Stimulated activated CD8-positive, alpha-beta memory T cell treated with anti-CD3 and anti-CD28 coated beads, Interleukin-12 subunit alpha, Interleukin-12 subunit beta, amount 100 ng/mL, for 24 hours (primary cell): ENCODE data around the gene LAP3.

Source experiments
- DNase-seq: peaks from one replicate; pipeline ENCODE4 v3.0.0-alpha.2; 2020; ENCODE audit errors: extremely low read depth

Gene LAP3

DNA sequence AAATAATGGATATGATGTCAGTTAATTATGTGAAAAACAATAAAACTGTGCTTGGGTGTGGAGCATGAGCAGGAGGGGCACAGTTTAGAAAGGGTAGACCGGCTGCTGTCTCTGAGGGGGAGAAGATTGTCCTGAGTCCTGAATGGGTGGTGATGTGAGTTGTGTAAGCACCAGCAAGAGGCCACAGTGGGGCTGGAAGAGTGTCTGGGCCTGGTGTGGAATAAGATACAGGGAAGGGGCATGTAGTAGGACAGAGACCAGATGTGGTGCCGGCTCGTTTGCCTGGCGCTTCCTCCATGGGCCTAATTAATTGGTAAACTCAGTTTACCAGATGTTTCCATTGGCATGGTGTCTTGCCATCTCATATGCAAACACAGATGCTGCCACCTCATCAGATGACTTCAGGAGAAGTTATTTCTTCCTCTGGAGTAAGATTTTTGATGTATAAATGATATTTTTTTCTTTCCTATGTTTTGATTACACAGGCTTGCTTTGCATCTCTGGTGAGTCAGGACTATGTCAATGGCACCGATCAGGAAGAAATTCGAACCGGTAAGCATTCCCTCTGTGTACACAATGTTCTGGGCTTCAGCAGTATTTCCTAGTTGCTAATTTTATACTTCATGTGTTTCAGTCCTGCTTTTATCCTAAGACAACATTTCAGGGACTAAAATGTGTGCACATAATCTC, 42.6 kb downstream of the LAP3 start:
- DNase-seq: no peak

DNA sequence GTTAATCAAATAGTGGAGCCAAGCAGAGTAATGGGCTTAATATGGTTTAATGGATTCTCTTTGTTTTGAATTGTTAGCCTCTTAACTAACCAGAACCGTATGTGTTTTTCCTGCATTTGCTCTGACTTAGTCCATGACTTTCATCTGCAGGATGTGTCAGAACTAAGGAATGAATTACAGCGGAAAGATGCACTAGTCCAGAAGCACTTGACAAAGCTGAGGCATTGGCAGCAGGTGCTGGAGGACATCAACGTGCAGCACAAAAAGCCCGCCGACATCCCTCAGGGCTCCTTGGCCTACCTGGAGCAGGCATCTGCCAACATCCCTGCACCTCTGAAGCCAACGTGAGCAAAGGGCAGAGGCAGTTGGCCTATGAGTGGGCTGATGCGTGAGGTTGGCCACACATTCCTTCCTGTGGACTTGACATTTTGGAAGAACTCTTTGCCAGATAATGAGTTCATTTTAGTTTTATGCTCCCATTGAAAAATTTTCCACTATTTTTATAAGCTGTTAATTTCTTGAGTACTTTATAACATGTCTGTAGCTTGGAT, 46.5 kb downstream of the LAP3 start:
- DNase-seq: no peak

DNA sequence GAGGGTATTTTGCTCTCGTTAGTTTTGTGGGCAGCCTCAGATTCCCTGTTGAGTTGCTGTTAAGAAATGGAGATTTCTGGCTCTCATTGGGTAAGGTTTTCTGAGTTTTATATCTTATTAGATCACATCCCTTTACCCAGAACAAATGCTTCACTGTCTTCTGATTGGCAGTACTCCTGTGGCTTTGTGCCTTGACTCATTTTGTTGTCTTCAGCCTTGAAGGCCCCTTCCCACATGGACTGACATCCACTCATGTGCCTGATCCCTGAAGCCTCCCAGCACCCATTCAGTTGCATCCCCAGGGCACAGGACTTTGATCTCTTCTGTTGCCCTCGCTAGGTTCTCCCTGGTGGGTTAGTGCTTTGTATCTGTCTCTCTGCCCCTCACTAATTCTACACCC, 47.8 kb downstream of the LAP3 start:
- DNase-seq: no peak

DNA sequence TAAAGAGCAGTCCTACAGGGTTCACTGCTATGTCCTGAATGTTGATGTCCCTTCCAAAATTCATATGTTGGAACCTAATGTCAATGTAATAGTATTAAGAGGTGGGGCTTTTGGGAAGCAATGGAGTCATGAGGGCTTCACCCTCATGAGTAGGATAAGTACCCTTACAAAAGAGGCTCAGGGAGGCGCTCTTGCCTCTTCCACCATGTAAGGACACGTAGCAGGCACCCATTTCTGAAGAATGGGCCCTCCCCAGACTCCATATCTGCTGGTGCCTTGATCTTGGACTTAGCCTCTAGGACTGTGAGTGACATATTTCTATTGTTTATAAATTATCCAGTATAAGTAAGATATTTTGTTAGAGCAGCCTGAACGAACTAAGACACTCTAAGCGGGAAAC, 53.2 kb downstream of the LAP3 start:
- DNase-seq: no peak

DNA sequence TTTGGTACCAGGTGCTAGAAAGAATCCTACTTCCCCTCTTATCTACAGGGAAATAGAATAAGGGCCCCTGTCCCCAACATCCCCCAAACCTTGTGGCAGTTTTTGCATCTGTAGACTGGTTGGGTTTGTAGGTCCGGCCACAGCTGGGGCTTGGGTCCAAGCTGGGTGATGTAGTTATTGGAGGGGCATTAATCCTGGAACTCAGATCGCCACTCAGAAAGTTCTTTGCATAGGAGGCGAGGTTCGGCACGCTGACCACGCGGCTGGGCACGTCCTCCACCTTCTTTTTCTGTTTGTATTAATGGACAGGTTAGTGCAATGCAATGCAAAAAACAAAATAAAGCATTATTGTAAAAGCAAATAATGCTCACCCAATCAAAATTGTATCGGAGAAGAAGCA, 56.6 kb downstream of the LAP3 start:
- no peak for DNase-seq

DNA sequence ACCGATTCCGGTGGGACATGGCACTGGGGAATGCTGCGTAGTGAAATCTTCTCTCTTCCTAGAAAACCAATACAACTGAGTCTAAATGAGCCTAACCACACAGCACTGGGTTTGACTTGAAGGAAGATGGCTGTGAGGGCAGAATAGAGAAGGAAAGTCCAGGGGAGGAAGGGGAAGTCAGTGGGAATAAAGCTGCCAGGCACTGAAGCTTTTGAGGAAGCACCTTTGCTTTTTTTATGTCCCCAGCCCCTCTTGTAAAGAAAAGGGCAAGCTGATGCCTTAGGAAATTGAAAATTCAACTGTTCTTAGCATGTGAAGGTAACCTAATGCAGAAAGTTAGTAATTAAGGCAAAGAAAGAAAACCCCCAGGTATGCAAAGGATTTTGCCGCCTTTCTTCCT, 58.1 kb downstream of the LAP3 start:
- DNase-seq: no peak

DNA sequence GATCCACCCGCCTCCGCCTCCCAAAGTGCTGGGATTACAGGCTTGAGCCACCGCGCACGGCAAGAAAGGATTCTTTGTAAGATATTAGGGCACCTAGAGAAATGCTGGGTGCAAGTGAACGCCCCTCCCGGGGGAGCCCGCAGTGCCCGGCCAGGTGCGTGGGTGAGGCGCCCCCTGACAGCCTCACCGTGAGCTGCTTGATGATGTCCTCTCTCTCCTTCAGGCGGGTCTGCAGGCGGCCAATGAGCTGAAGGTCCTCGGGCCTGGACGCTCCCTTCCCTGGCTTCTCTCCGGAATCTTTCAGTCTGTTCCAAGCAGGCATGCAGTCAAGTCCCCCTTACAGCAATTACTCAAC, 59.3 kb downstream of the LAP3 start:
- DNase-seq: no peak

DNA sequence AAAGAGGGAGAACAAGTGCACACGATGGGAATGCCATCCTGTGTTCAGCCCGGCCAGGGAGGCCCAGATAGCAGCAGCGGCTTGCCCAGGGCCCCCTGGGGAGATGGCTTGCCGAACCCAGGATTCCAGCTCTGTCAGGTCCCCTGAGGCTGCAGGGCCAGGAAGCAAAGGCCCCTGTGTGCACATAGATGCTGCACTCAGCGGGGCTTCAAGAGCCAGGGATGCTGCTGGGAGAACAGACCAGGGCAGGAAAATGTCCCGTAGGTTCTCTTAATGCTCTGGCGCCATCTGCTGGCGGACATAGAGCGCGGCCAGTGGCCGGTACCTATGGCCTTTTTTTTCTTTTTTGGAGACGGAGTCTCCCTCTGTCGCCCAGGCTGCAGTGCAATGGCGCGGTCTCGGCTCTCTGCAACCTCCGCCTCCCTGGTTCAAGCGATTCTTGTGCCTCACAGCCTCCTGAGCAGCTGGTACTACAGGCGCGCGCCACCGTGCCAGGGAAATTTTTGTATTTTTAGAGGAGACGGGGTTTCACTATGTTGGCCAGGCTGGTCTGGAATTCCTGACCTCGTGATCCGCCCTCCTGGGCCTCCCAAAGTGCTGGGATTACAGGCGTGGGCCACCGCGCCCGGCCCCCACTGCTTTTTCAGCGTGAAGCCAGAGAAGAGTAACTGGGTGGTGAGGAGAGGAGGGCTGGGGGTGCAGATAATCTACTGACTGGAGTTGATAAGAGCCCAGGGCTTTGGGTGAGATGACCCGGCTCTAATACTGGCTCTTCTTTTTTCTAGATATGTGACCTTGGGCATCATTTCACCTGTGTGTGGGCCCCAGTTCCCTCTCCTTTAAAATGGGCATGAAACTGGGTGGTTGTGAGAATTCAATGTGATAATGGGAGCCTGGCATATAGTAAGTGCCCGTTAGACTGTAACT, 60.0 kb downstream of the LAP3 start:
- peak; percentile 24 for DNase-seq

DNA sequence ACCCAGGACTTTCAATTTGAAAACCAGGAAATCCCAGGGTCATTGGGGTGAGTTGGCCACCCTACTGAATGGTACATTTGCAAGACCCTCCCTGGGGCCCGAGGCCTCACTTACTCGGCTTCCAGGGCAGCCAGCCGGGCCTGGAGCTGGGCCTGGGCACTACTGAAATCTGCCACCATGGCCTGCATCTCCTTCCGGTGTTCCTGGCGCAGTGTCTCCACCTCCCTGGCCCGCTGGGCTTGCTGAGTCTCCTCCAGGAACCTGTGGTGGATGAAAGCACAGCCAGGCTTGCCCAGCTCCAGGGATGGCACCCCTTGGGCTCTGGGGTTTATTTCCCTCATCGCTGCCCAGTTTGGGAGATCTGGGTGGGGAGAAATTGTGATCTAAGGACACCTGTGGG, 62.1 kb downstream of the LAP3 start:
- no peak for DNase-seq

DNA sequence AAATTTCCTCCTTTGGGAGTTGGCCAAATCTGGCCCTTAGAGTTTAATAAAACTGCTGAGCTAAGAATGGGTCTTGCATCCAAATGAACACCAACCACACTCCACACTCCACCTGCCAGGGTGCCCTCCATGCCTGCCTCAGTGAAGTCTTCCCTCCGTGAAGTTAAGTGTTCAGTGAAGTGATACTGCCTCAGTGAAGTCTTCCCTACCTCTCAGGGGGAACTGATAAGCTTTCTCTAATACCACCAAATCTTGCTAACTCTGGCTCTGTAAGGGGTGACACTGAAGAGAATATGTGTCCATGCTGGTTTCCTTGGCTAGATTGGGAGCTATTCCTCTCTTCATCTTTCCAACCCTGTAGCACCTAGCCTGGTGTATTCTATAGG, 65.4 kb downstream of the LAP3 start:
- no peak for DNase-seq

DNA sequence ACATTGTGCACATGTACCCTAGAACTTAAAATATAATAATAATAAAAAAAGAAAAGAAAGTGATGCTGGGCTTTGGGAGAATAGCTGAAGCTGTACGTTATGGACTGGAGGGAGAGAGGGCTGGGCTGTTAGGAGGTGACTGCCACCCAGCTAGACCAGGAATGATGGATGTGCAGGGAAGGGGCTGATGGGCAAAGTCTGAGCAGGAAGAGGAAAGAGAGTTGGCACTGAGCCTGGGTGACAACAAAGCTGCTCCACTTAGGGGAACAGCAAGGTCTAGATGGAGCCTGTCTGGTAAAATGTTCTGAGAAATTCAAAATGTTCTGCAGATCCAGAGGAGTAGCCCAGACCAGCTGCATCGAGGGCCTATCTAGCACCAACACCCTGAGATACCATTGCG, 69.7 kb downstream of the LAP3 start:
- no peak for DNase-seq

DNA sequence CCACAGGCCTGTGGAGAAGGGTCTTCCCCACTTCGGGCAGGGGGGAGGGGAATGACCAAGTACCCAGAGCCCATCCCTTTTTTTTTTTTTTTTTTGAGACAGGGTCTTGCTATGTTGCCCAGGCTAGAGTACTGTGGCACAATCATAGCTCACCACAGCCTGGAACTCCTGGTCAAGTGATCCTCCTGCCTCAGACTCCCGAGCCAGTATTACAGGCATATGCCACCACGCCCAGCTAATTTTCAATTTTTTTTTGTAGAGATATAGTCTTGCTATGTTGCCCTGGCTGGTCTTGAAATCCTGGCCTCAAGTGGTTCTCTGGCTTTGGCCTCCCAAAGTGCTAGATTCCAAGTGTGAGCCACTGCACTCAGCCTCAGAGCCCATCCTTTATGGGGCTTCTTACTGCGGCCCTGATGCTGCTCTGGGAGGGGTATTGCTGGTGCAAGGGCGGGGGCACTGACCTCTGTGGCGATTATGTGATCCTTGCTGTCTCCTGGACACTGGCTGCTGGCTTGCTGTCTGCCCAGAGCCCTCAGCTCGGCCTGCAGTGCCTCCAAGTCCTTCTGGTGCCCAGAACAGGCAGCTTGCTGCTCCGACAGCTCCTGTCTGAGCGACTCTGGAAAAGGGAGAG, 70.3 kb downstream of the LAP3 start:
- no peak for DNase-seq

DNA sequence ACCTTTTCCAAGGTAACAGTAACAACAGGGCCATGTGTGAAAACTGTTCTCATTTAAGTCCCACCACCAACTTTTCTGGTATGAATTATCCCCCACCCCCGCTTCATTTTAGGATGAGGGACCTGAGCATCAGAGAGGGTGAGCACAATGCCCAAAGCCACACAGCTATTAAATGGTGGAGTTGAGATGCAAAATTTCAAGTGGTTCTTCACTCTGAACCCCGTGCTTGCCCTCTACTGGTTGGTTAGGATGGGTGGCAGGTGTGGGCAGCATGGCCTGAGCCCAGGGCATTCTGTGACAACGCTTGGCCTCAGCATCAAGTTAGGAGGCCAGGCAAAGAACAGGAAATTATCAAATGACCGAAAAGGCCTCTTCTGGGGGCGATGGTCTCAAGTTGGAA, 70.9 kb downstream of the LAP3 start:
- DNase-seq: no peak

DNA sequence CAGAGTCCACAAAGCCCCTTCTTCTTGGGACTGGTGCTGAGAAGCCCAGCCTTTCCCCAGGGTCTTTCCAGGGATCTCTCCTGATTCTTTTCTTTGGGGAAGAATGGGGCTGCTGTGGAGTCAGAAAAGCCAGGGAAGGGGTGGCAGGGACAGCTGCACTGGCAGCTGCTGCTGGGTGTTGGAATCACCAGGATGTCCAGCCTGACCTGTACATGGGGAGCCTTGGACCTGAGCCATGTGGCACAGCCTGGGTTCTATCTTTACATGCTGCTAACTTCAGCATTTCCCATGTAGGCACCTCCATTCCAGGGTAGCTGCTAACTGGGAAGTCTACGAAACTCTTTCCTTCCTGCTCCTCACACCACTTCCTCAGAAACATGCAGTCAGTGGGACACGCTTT, 73.4 kb downstream of the LAP3 start:
- no peak for DNase-seq

DNA sequence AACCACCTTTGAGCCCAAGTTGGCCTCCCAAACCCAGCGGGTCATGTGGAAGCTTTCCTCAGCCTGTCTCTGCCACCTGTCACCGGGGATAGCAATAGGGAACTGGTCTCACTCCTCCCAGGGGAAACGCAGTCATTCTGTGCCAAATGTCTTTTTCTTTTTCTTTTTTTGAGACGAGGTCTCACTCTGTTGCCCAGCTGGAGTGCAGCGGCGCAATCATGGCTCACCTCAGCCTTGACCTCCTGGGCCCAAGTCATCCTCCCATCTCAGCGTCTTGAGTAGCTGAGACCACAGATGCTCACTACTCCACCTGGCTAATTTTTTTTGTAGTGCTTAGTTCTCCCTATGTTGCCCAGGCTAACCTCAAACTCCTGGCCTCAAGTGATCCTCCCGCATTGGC, 77.7 kb downstream of the LAP3 start:
- DNase-seq: no peak

DNA sequence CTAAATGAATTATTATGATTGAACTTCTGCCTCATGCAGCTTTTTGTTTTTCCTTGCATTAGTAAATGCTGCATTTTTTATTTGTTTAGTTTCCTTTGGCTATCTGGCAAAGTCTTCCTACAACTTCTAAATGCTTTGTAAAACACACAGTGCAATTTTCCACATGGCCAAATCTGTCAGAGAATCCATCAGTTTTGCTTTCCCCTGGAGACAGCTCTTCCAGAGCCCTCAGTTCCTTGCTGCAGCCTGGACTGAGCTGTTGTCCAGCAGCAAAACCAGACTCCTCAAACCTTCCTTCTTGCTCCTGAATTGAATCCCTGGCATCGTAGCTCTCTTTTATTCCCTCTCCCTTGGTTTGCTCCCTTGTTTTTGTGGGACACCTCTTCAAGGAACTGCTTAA, 80.1 kb downstream of the LAP3 start:
- no peak for DNase-seq
